DOHH2 (cell line): Measurements from ENCODE around the gene ST6GALNAC5.

Source experiments
- EZH2phosphoT487 ChIP-seq: fragments of 200-600 bp; sonication (generic); IDR thresholded peaks from 2 replicates; pipeline ENCODE4 v1.6.1; 2017; ENCODE audit warnings: borderline replicate concordance, mild to moderate bottlenecking, antibody characterized with exemption, low read length, moderate library complexity, mixed read lengths
- TF ChIP-seq, protein P1 (sequence below): fragments of 200-600 bp; sonication (generic); IDR thresholded peaks from one replicate; pipeline ENCODE4 v1.5.1; 2014; ENCODE audit warnings: antibody characterized with exemption, mild to moderate bottlenecking, low read depth, low read length; ENCODE audit not compliant: poor library complexity, severe bottlenecking

GRCh38 chr1:76861149-76861548 lies 6.1 kb upstream of the ST6GALNAC5 start:
- TF ChIP-seq, protein P1, sequence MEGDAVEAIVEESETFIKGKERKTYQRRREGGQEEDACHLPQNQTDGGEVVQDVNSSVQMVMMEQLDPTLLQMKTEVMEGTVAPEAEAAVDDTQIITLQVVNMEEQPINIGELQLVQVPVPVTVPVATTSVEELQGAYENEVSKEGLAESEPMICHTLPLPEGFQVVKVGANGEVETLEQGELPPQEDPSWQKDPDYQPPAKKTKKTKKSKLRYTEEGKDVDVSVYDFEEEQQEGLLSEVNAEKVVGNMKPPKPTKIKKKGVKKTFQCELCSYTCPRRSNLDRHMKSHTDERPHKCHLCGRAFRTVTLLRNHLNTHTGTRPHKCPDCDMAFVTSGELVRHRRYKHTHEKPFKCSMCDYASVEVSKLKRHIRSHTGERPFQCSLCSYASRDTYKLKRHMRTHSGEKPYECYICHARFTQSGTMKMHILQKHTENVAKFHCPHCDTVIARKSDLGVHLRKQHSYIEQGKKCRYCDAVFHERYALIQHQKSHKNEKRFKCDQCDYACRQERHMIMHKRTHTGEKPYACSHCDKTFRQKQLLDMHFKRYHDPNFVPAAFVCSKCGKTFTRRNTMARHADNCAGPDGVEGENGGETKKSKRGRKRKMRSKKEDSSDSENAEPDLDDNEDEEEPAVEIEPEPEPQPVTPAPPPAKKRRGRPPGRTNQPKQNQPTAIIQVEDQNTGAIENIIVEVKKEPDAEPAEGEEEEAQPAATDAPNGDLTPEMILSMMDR = no peak
- TF ChIP-seq EZH2phosphoT487 = no peak
